ENCODE measurements around the gene ANXA9. TPM values are rescaled to one million over a fixed set of nuclear protein-coding genes. Genes with fewer than 3 reads are reported as not detected.

The ANXA9 gene
- total RNA-seq, 1 donor from 2014 or later, result not detected

DNA sequence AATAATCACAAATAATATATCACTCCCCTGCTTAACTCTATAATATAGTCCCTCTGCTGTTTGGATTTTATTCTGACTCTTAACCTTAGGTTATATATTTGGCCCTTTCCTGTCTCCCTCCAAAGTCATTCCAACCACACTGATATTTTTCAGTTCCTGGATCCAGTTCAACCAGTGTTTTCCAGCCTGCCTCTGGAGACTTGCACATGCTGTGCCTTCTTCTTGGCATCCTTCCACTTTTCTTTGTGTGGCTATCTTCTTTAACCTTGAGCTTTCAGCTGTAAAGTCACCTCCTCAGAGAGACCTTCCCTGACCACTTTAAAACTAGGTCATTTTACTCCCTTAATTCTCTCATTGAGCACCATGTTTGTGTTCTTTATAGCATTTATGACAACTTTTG, 26.8 kb upstream of the ANXA9 start:
- DNase-seq (ENCODE audit: low read depth) (no peak), FAIRE-seq (no peak)
- H3K4me1 Mint-ChIP-seq (ENCODE audit: low read depth, unreplicated experiment), result no peaks in the 10 kb centered on the region
- no peaks in the 10 kb centered on the region for H3K27me3 ChIP-seq (ENCODE audit: insufficient read depth, low read length)
- no peaks in the 10 kb centered on the region for H4K20me1 ChIP-seq (ENCODE audit: insufficient read depth, low read length)
- no peaks in the 10 kb centered on the region for H3K79me2 ChIP-seq (ENCODE audit: insufficient read depth, low read length)
- peaks cover 33% of the 10 kb centered on the region for H3K36me3 ChIP-seq (ENCODE audit: insufficient read depth, low read length)
- H3K27me3 Mint-ChIP-seq (ENCODE audit: low read depth, unreplicated experiment), result no peaks in the 10 kb centered on the region
- peak overlapping the region; percentile 4 for H3K27ac Mint-ChIP-seq (ENCODE audit: unreplicated experiment)
- H3K27ac ChIP-seq (ENCODE audit: low read depth, low read length), result no peak overlapping the region
- H3K36me3 Mint-ChIP-seq (ENCODE audit: low read depth, unreplicated experiment), result peaks cover 22% of the 10 kb centered on the region
- TF ChIP-seq, protein P1, sequence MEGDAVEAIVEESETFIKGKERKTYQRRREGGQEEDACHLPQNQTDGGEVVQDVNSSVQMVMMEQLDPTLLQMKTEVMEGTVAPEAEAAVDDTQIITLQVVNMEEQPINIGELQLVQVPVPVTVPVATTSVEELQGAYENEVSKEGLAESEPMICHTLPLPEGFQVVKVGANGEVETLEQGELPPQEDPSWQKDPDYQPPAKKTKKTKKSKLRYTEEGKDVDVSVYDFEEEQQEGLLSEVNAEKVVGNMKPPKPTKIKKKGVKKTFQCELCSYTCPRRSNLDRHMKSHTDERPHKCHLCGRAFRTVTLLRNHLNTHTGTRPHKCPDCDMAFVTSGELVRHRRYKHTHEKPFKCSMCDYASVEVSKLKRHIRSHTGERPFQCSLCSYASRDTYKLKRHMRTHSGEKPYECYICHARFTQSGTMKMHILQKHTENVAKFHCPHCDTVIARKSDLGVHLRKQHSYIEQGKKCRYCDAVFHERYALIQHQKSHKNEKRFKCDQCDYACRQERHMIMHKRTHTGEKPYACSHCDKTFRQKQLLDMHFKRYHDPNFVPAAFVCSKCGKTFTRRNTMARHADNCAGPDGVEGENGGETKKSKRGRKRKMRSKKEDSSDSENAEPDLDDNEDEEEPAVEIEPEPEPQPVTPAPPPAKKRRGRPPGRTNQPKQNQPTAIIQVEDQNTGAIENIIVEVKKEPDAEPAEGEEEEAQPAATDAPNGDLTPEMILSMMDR (IDR thresholded peaks at IDR 0.05; ENCODE audit: insufficient read depth, low read depth, low read length), result no peak
- TF ChIP-seq EZH2 (IDR thresholded peaks at IDR 0.05; ENCODE audit: insufficient read depth, low read length), result no peak
- H3K9me3 Mint-ChIP-seq (ENCODE audit: unreplicated experiment), result no peaks in the 10 kb centered on the region
- H3K4me3 ChIP-seq (ENCODE audit: insufficient read depth, low read depth, low read length), result no peak overlapping the region
- no peak overlapping the region for H2AFZ ChIP-seq (ENCODE audit: low read depth, low read length)
- no peak overlapping the region for H3K4me2 ChIP-seq (ENCODE audit: low read length)
- H3K9me3 ChIP-seq (ENCODE audit: insufficient read depth, low read depth, low read length), result no peaks in the 10 kb centered on the region
- H3K9ac ChIP-seq (ENCODE audit: low read length), result no peak overlapping the region
- H3K4me1 ChIP-seq (ENCODE audit: insufficient read depth, low read length), result no peaks in the 10 kb centered on the region
- no peak overlapping the region for H3K4me3 Mint-ChIP-seq (ENCODE audit: unreplicated experiment)

DNA sequence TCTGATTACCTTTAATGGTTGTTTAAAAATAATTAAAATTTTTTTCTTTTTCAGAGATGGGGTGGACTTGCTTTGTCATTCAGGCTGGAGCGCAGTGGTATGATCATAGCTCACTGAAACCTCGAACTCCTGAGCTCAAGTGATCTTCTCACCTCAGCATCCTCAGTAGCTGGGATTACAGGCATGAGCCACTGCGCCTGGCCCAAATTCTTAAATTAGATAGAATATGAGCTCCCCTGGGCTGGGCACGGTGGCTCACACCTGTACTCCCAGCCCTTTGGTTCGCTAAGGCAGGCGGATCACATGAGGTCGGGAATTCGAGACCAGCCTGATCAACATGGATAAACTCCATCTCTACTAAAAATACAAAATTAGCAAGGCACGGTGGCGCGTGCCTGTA, 24.4 kb upstream of the ANXA9 start:
- no peak for FAIRE-seq
- Histone ChIP-seq H4K20me1 (ENCODE audit: insufficient read depth, low read length) (no peaks in the 10 kb centered on the region), H3K79me2 (ENCODE audit: insufficient read depth, low read length) (no peaks in the 10 kb centered on the region), H3K27me3 (ENCODE audit: insufficient read depth, low read length) (no peaks in the 10 kb centered on the region), H3K4me1 (ENCODE audit: insufficient read depth, low read length) (no peaks in the 10 kb centered on the region), H3K4me2 (ENCODE audit: low read length) (no peak overlapping the region), H2AFZ (ENCODE audit: low read depth, low read length) (no peak overlapping the region), H3K27ac (ENCODE audit: low read depth, low read length) (no peak overlapping the region), H3K36me3 (ENCODE audit: insufficient read depth, low read length) (peaks cover 35% of the 10 kb centered on the region), H3K9me3 (ENCODE audit: insufficient read depth, low read depth, low read length) (no peaks in the 10 kb centered on the region), H3K9ac (ENCODE audit: low read length) (no peak overlapping the region), H3K4me3 (ENCODE audit: insufficient read depth, low read depth, low read length) (no peak overlapping the region)
- no peak overlapping the region for H3K27ac Mint-ChIP-seq (ENCODE audit: unreplicated experiment)
- H3K4me1 Mint-ChIP-seq (ENCODE audit: low read depth, unreplicated experiment), result no peaks in the 10 kb centered on the region
- DNase-seq (ENCODE audit: low read depth), result no peak
- H3K9me3 Mint-ChIP-seq (ENCODE audit: unreplicated experiment), result no peaks in the 10 kb centered on the region
- H3K36me3 Mint-ChIP-seq (ENCODE audit: low read depth, unreplicated experiment), result peaks cover 20% of the 10 kb centered on the region
- no peaks in the 10 kb centered on the region for H3K27me3 Mint-ChIP-seq (ENCODE audit: low read depth, unreplicated experiment)
- no peak for TF ChIP-seq EZH2 (IDR thresholded peaks at IDR 0.05; ENCODE audit: insufficient read depth, low read length)
- TF ChIP-seq, protein P1 (IDR thresholded peaks at IDR 0.05; ENCODE audit: insufficient read depth, low read depth, low read length), result no peak
- H3K4me3 Mint-ChIP-seq (ENCODE audit: unreplicated experiment), result no peak overlapping the region

DNA sequence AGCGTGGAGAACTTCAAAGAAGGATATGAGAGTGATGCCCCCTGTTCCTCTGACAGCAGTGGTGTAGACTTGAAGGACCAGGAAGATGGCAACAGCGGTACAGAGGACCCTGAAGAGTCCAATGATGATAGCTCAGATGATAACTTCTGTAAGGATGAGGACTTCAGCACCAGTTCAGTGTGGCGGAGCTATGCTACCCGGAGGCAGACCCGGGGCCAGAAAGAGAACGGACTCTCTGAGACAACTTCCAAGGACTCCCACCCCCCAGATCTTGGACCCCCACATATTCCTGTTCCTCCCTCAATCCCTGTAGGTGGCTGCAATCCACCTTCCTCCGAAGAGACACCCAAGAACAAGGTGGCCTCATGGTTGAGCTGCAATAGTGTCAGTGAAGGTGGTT, 21.4 kb upstream of the ANXA9 start:
- H3K4me1 ChIP-seq (ENCODE audit: insufficient read depth, low read length), result no peaks in the 10 kb centered on the region
- H3K27ac ChIP-seq (ENCODE audit: low read depth, low read length), result no peak overlapping the region
- TF ChIP-seq EZH2 (IDR thresholded peaks at IDR 0.05; ENCODE audit: insufficient read depth, low read length), result no peak
- TF ChIP-seq, protein P1 (IDR thresholded peaks at IDR 0.05; ENCODE audit: insufficient read depth, low read depth, low read length), result no peak
- H3K4me2 ChIP-seq (ENCODE audit: low read length), result no peak overlapping the region
- no peak overlapping the region for H3K9ac ChIP-seq (ENCODE audit: low read length)
- H3K36me3 ChIP-seq (ENCODE audit: insufficient read depth, low read length), result peaks cover 47% of the 10 kb centered on the region
- DNase-seq (ENCODE audit: low read depth), result no peak
- no peak overlapping the region for H2AFZ ChIP-seq (ENCODE audit: low read depth, low read length)
- no peak overlapping the region for H3K4me3 Mint-ChIP-seq (ENCODE audit: unreplicated experiment)
- no peaks in the 10 kb centered on the region for H3K9me3 Mint-ChIP-seq (ENCODE audit: unreplicated experiment)
- H3K27ac Mint-ChIP-seq (ENCODE audit: unreplicated experiment), result no peak overlapping the region
- no peaks in the 10 kb centered on the region for H3K27me3 Mint-ChIP-seq (ENCODE audit: low read depth, unreplicated experiment)
- H3K27me3 ChIP-seq (ENCODE audit: insufficient read depth, low read length), result no peaks in the 10 kb centered on the region
- H3K4me3 ChIP-seq (ENCODE audit: insufficient read depth, low read depth, low read length), result no peak overlapping the region
- H3K36me3 Mint-ChIP-seq (ENCODE audit: low read depth, unreplicated experiment), result peaks cover 36% of the 10 kb centered on the region
- no peaks in the 10 kb centered on the region for H3K4me1 Mint-ChIP-seq (ENCODE audit: low read depth, unreplicated experiment)
- no peaks in the 10 kb centered on the region for H3K79me2 ChIP-seq (ENCODE audit: insufficient read depth, low read length)
- no peak for FAIRE-seq
- H4K20me1 ChIP-seq (ENCODE audit: insufficient read depth, low read length), result peaks cover 11% of the 10 kb centered on the region
- H3K9me3 ChIP-seq (ENCODE audit: insufficient read depth, low read depth, low read length), result no peaks in the 10 kb centered on the region

Data from astrocyte (in vitro differentiated cells and primary cell).